Mesendoderm (in vitro differentiated cells): ENCODE results near the gene GPC1.

Experiments used
- DNase-seq: peaks from one replicate; pipeline ENCODE4 v3.0.0; 2013
- H2AK5ac ChIP-seq: 2 replicates; pipeline ENCODE4 v1.6.1; 2013; ENCODE audit warnings: low read length, inconsistent platforms
- H2BK120ac ChIP-seq: 2 replicates; pipeline ENCODE4 v1.6.1; 2013; ENCODE audit warnings: low read depth, mild to moderate bottlenecking, low read length, moderate library complexity, mixed read lengths
- H2BK15ac ChIP-seq: replicated peaks from 2 replicates; pipeline ENCODE4 v1.6.1; 2013; ENCODE audit warnings: low read depth, mild to moderate bottlenecking, moderate library complexity
- H2BK5ac ChIP-seq: 2 replicates; pipeline ENCODE4 v1.6.1; 2013; ENCODE audit warnings: low read length, inconsistent platforms
- H3K18ac ChIP-seq: 2 replicates; pipeline ENCODE4 v1.6.1; 2013; ENCODE audit warnings: mild to moderate bottlenecking, low read length, mixed read lengths
- H3K23ac ChIP-seq: one replicate; pipeline ENCODE4 v1.6.1; 2013; ENCODE audit warnings: low read length
- H3K27ac ChIP-seq: 2 replicates; pipeline ENCODE4 v1.5.1; 2013; ENCODE audit warnings: low read depth, mild to moderate bottlenecking, inconsistent platforms, low read length, moderate library complexity
- H3K27me3 ChIP-seq: 2 replicates; pipeline ENCODE4 v1.6.1; 2013; ENCODE audit warnings: low read length, control low read depth, mild to moderate bottlenecking, inconsistent platforms; ENCODE audit not compliant: insufficient read depth, poor library complexity
- H3K36me3 ChIP-seq: 2 replicates; pipeline ENCODE4 v1.6.1; 2013; ENCODE audit warnings: low read length, inconsistent platforms; ENCODE audit not compliant: control insufficient read depth, insufficient read depth
- H3K4ac ChIP-seq: one replicate; pipeline ENCODE4 v1.6.1; 2013; ENCODE audit warnings: low read depth, mild to moderate bottlenecking, low read length, moderate library complexity
- H3K4me1 ChIP-seq: 2 replicates; pipeline ENCODE4 v1.6.1; 2013; ENCODE audit warnings: low read depth, low read length, inconsistent platforms; ENCODE audit not compliant: control insufficient read depth
- H3K4me2 ChIP-seq: 2 replicates; pipeline ENCODE4 v1.6.1; 2013; ENCODE audit warnings: low read length
- H3K4me3 ChIP-seq: 2 replicates; pipeline ENCODE4 v1.5.1; 2013; ENCODE audit warnings: mild to moderate bottlenecking, low read length
- H3K56ac ChIP-seq: one replicate; pipeline ENCODE4 v1.6.1; 2013; ENCODE audit warnings: low read length
- H3K79me1 ChIP-seq: 2 replicates; pipeline ENCODE4 v1.6.1; 2013; ENCODE audit warnings: low read length, inconsistent platforms
- H3K79me2 ChIP-seq: 2 replicates; pipeline ENCODE4 v1.6.1; 2013; ENCODE audit warnings: mild to moderate bottlenecking, low read length; ENCODE audit not compliant: control insufficient read depth, insufficient read depth
- H3K9ac ChIP-seq: 2 replicates; pipeline ENCODE4 v1.6.1; 2013; ENCODE audit warnings: low read length, inconsistent platforms
- H4K5ac ChIP-seq: one replicate; pipeline ENCODE4 v1.6.1; 2013; ENCODE audit warnings: low read length
- H4K8ac ChIP-seq: one replicate; pipeline ENCODE4 v1.6.1; 2013; ENCODE audit warnings: low read depth, mild to moderate bottlenecking, control low read depth, low read length, moderate library complexity
- WGBS: extraction: QIAGEN DNeasy Blood & Tissue Kit; methylation state at CpG from one replicate; pipeline ENCODE4 v1.1.7; 2013; ENCODE audit warnings: low lambda C conversion rate, missing lambda C conversion rate; ENCODE audit not compliant: insufficient coverage; ENCODE audit errors: extremely low coverage; 5-methylcytosine and 5-hydroxymethylcytosine counted together

The GPC1 gene

GRCh38 chr2:240392084-240392947 lies 43.1 kb upstream of the GPC1 start:
- no peaks in the 10 kb centered on the region for H3K79me2 ChIP-seq
- H2BK15ac ChIP-seq, result no peak overlapping the region
- no peak overlapping the region for H3K4me3 ChIP-seq
- no peak overlapping the region for H3K23ac ChIP-seq
- H3K18ac ChIP-seq, result no peak overlapping the region
- DNase-seq, result peak; percentile 42
- H4K5ac ChIP-seq, result no peak overlapping the region
- no peak overlapping the region for H2BK5ac ChIP-seq
- no CpG with 5 or more reads among the region's 31 CpGs for WGBS
- H3K56ac ChIP-seq, result no peak overlapping the region
- no peak overlapping the region for H3K9ac ChIP-seq
- H2AK5ac ChIP-seq, result no peak overlapping the region
- no peak overlapping the region for H3K27ac ChIP-seq
- H3K36me3 ChIP-seq, result no peaks in the 10 kb centered on the region
- H3K4ac ChIP-seq, result no peak overlapping the region
- H3K4me2 ChIP-seq, result no peak overlapping the region
- H3K27me3 ChIP-seq, result no peaks in the 10 kb centered on the region
- H3K4me1 ChIP-seq, result no peaks in the 10 kb centered on the region
- no peak overlapping the region for H4K8ac ChIP-seq
- H2BK120ac ChIP-seq, result no peak overlapping the region
- H3K79me1 ChIP-seq, result no peaks in the 10 kb centered on the region

GRCh38 chr2:240392948-240393830 lies 42.3 kb upstream of the GPC1 start:
- Histone ChIP-seq H3K4ac (no peak overlapping the region), H4K8ac (no peak overlapping the region), H3K27me3 (no peaks in the 10 kb centered on the region), H3K79me1 (no peaks in the 10 kb centered on the region), H3K23ac (no peak overlapping the region), H3K4me1 (no peaks in the 10 kb centered on the region), H3K27ac (no peak overlapping the region), H4K5ac (no peak overlapping the region), H3K36me3 (no peaks in the 10 kb centered on the region), H3K18ac (no peak overlapping the region), H3K56ac (no peak overlapping the region), H3K9ac (no peak overlapping the region), H2BK120ac (no peak overlapping the region), H3K4me2 (no peak overlapping the region), H3K4me3 (no peak overlapping the region), H2BK15ac (no peak overlapping the region), H3K79me2 (no peaks in the 10 kb centered on the region), H2AK5ac (no peak overlapping the region), H2BK5ac (no peak overlapping the region)
- DNase-seq, result no peak
- WGBS, result no CpG with 5 or more reads among the region's 23 CpGs

- Histone ChIP-seq H3K79me1 (no peaks in the 10 kb centered on the region), H3K23ac (no peak overlapping the region), H3K4me2 (no peak overlapping the region), H3K18ac (no peak overlapping the region), H2BK15ac (no peak overlapping the region), H3K4me1 (no peaks in the 10 kb centered on the region), H3K27me3 (no peaks in the 10 kb centered on the region), H3K27ac (no peak overlapping the region), H2BK5ac (no peak overlapping the region), H2BK120ac (no peak overlapping the region), H3K4me3 (no peak overlapping the region), H3K56ac (no peak overlapping the region), H3K9ac (no peak overlapping the region), H4K5ac (no peak overlapping the region), H4K8ac (no peak overlapping the region), H3K4ac (no peak overlapping the region), H3K36me3 (no peaks in the 10 kb centered on the region), H2AK5ac (no peak overlapping the region), H3K79me2 (no peaks in the 10 kb centered on the region)
- WGBS, result no CpG with 5 or more reads among the region's 21 CpGs
- no peak for DNase-seq
These were observed 41.5 kb upstream of the GPC1 start for GRCh38 chr2:240393831-240394410.

GRCh38 chr2:240394549-240394948 lies 40.9 kb upstream of the GPC1 start:
- Histone ChIP-seq H3K4me1 (no peaks in the 10 kb centered on the region), H2AK5ac (no peak overlapping the region), H3K27me3 (no peaks in the 10 kb centered on the region), H4K8ac (no peak overlapping the region), H3K4me3 (no peak overlapping the region), H3K27ac (no peak overlapping the region), H3K56ac (no peak overlapping the region), H3K79me2 (no peaks in the 10 kb centered on the region), H3K79me1 (no peaks in the 10 kb centered on the region), H4K5ac (no peak overlapping the region), H2BK120ac (no peak overlapping the region), H2BK5ac (no peak overlapping the region), H3K4ac (no peak overlapping the region), H2BK15ac (no peak overlapping the region), H3K23ac (no peak overlapping the region), H3K36me3 (no peaks in the 10 kb centered on the region), H3K9ac (no peak overlapping the region), H3K4me2 (no peak overlapping the region), H3K18ac (no peak overlapping the region)
- WGBS, result no CpG with 5 or more reads among the region's 9 CpGs
- no peak for DNase-seq

GRCh38 chr2:240395448-240395847 lies 40.0 kb upstream of the GPC1 start:
- no peaks in the 10 kb centered on the region for H3K4me1 ChIP-seq
- no peak overlapping the region for H3K4me2 ChIP-seq
- H2AK5ac ChIP-seq, result no peak overlapping the region
- H3K27me3 ChIP-seq, result no peaks in the 10 kb centered on the region
- no peak overlapping the region for H3K23ac ChIP-seq
- H2BK15ac ChIP-seq, result no peak overlapping the region
- no peak overlapping the region for H3K27ac ChIP-seq
- H3K56ac ChIP-seq, result no peak overlapping the region
- no peak overlapping the region for H3K4me3 ChIP-seq
- DNase-seq, result no peak
- H3K79me1 ChIP-seq, result no peaks in the 10 kb centered on the region
- H2BK120ac ChIP-seq, result no peak overlapping the region
- WGBS, result no CpG with 5 or more reads among the region's 8 CpGs
- H3K9ac ChIP-seq, result no peak overlapping the region
- no peak overlapping the region for H3K18ac ChIP-seq
- no peak overlapping the region for H4K5ac ChIP-seq
- H3K79me2 ChIP-seq, result no peaks in the 10 kb centered on the region
- no peak overlapping the region for H4K8ac ChIP-seq
- no peak overlapping the region for H3K4ac ChIP-seq
- no peak overlapping the region for H2BK5ac ChIP-seq
- no peaks in the 10 kb centered on the region for H3K36me3 ChIP-seq
